ENCODE data around the gene MPPED1. TPM values are rescaled to one million over a fixed set of nuclear protein-coding genes. Genes with fewer than 3 reads are reported as not detected.

The MPPED1 gene
- total RNA-seq, 1 donor from 2014 or later, result not detected

DNA sequence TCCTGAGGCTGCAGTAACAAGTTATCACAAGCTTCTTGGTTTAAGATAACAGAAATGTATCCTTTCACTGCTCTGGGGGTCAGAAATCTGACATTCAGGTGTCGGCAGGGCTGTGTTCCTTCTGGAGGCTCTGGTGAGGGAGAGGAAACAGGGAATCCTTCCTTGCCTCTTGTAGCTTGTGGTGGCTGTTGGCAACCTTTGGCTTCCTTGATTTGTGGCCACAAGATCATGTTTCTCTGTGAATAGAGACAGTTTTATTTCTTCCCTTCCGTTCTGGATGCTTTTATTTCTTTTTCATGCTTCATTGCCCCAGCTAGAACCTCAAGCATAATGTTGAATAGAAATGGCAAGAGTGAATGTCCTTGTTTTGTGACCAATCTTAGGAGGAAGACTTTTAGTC lies 44.0 kb downstream of the MPPED1 start:
- no peak overlapping the region for H3K4me3 Mint-ChIP-seq (ENCODE audit: unreplicated experiment)

GRCh38 chr22:43457002-43457401 lies 45.2 kb downstream of the MPPED1 start:
- DNase-seq (ENCODE audit: low spot score), result no peak
- Mint-ChIP-seq H3K9me3 (ENCODE audit: low read depth) (peaks cover 3% of the 10 kb centered on the region), H3K36me3 (ENCODE audit: low read depth) (no peaks in the 10 kb centered on the region), H3K4me3 (ENCODE audit: unreplicated experiment) (no peak overlapping the region), H3K27me3 (ENCODE audit: low read depth) (peaks cover 48% of the 10 kb centered on the region), H3K4me1 (ENCODE audit: low read depth) (no peaks in the 10 kb centered on the region), H3K27ac (ENCODE audit: unreplicated experiment) (no peak overlapping the region)
- TF ChIP-seq, protein P1, sequence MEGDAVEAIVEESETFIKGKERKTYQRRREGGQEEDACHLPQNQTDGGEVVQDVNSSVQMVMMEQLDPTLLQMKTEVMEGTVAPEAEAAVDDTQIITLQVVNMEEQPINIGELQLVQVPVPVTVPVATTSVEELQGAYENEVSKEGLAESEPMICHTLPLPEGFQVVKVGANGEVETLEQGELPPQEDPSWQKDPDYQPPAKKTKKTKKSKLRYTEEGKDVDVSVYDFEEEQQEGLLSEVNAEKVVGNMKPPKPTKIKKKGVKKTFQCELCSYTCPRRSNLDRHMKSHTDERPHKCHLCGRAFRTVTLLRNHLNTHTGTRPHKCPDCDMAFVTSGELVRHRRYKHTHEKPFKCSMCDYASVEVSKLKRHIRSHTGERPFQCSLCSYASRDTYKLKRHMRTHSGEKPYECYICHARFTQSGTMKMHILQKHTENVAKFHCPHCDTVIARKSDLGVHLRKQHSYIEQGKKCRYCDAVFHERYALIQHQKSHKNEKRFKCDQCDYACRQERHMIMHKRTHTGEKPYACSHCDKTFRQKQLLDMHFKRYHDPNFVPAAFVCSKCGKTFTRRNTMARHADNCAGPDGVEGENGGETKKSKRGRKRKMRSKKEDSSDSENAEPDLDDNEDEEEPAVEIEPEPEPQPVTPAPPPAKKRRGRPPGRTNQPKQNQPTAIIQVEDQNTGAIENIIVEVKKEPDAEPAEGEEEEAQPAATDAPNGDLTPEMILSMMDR (IDR thresholded peaks at IDR 0.05), result no peak

More for the DNA sequence above, 44.0 kb downstream of the MPPED1 start:
- no peak overlapping the region for H3K27ac Mint-ChIP-seq (ENCODE audit: unreplicated experiment)
- TF ChIP-seq, protein P1 (IDR thresholded peaks at IDR 0.05), result no peak
- no peaks in the 10 kb centered on the region for H3K9me3 Mint-ChIP-seq (ENCODE audit: low read depth)
- no peaks in the 10 kb centered on the region for H3K4me1 Mint-ChIP-seq (ENCODE audit: low read depth)
- peaks cover 52% of the 10 kb centered on the region for H3K27me3 Mint-ChIP-seq (ENCODE audit: low read depth)
- DNase-seq (ENCODE audit: low spot score), result peak; percentile 1
- H3K36me3 Mint-ChIP-seq (ENCODE audit: low read depth), result no peaks in the 10 kb centered on the region

DNA sequence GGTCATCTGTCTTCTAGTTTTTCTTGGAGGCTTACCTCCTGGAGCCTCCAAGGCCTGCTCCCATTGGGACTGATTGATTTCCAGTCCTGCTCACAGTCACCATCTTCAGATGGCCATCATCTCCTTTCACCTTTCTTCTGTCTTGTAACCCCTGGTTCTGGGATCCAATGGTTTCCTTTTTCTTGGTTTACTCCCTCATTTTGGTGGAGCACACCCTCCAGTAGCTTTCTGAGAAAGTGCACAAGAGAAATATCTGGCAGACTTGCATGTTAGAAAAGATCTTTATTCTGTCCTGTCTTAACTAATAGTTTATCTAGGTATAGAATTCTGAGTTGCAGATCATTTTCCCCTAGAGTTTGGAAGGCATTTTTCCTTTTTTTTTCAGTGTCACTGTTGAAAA lies 50.9 kb downstream of the MPPED1 start:
- Mint-ChIP-seq H3K4me3 (ENCODE audit: unreplicated experiment) (no peak overlapping the region), H3K27me3 (ENCODE audit: low read depth) (peaks cover 30% of the 10 kb centered on the region), H3K36me3 (ENCODE audit: low read depth) (peaks cover 5% of the 10 kb centered on the region), H3K27ac (ENCODE audit: unreplicated experiment) (no peak overlapping the region), H3K9me3 (ENCODE audit: low read depth) (peaks cover 16% of the 10 kb centered on the region), H3K4me1 (ENCODE audit: low read depth) (no peaks in the 10 kb centered on the region)
- no peak for DNase-seq (ENCODE audit: low spot score)
- TF ChIP-seq, protein P1 (IDR thresholded peaks at IDR 0.05), result no peak

GRCh38 chr22:43464809-43465208 lies 53.0 kb downstream of the MPPED1 start:
- Mint-ChIP-seq H3K27ac (ENCODE audit: unreplicated experiment) (no peak overlapping the region), H3K4me3 (ENCODE audit: unreplicated experiment) (no peak overlapping the region), H3K4me1 (ENCODE audit: low read depth) (no peaks in the 10 kb centered on the region), H3K9me3 (ENCODE audit: low read depth) (peaks cover 16% of the 10 kb centered on the region), H3K36me3 (ENCODE audit: low read depth) (peaks cover 5% of the 10 kb centered on the region), H3K27me3 (ENCODE audit: low read depth) (peaks cover 31% of the 10 kb centered on the region)
- no peak for DNase-seq (ENCODE audit: low spot score)
- TF ChIP-seq, protein P1 (IDR thresholded peaks at IDR 0.05), result no peak

- Mint-ChIP-seq H3K4me1 (ENCODE audit: low read depth) (no peaks in the 10 kb centered on the region), H3K4me3 (ENCODE audit: unreplicated experiment) (no peak overlapping the region), H3K27me3 (ENCODE audit: low read depth) (peaks cover 34% of the 10 kb centered on the region), H3K27ac (ENCODE audit: unreplicated experiment) (no peak overlapping the region), H3K36me3 (ENCODE audit: low read depth) (peaks cover 5% of the 10 kb centered on the region), H3K9me3 (ENCODE audit: low read depth) (peaks cover 16% of the 10 kb centered on the region)
- TF ChIP-seq, protein P1 (IDR thresholded peaks at IDR 0.05), result no peak
- DNase-seq (ENCODE audit: low spot score), result peak; percentile 65
These were observed 53.6 kb downstream of the MPPED1 start for GRCh38 chr22:43465291-43466015.

Measured in chondrocyte (in vitro differentiated cells).